Measurements from ENCODE around the gene ZXDC.

DNA sequence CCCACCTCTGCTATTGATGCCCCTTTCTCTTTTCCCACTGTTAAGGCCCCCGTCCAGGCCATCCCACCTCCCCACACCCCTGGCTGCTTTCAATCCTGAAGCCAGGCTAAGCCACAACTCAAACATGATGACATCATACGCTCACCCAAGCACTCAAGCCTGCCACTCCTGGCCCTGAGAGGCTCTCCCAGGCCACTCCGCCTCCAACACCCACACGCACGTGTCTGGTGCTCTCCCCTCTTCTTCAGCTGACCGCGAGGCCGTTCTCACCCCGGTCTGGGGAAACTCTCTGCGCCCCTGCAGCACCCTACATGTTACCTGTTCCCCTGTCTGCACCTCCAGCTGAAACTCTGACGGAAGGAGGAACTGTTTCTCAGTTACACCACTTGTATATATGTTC is 6.2 kb downstream of the ZXDC start:
- TF ChIP-seq POLR2AphosphoS5 (IDR thresholded peaks at IDR 0.05; ENCODE audit: low read depth, low read length) (no peak), POLR2A (IDR thresholded peaks at IDR 0.05; ENCODE audit: low read depth, low read length) (no peak), TAF1 (IDR thresholded peaks at IDR 0.05; ENCODE audit: low read depth, low read length) (no peak)

Data from GM12891 (cell line).